Measurements from ENCODE around the gene MTFR2.

DNA sequence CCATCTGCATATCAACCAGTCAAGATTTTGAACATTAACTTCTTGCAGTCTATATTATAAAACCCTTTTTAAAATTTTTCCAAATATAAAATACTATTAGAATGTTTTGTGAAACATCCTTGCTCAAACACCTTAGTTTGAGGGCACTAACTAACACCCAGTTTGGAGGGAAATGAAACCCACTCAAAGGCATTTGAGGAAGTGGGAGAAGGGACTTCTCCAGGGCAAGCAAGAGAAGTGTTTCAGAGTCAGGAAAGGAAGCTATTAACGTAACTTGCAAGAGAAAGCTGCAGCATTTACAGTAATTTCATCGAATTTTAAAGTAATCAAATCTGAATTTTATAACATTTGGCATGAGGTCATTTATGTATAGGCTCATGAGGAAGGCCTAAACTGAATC lies 21.3 kb downstream of the MTFR2 start:
- no peak for TF ChIP-seq POLR2A (IDR thresholded peaks at IDR 0.05)
- TF ChIP-seq, protein P1, sequence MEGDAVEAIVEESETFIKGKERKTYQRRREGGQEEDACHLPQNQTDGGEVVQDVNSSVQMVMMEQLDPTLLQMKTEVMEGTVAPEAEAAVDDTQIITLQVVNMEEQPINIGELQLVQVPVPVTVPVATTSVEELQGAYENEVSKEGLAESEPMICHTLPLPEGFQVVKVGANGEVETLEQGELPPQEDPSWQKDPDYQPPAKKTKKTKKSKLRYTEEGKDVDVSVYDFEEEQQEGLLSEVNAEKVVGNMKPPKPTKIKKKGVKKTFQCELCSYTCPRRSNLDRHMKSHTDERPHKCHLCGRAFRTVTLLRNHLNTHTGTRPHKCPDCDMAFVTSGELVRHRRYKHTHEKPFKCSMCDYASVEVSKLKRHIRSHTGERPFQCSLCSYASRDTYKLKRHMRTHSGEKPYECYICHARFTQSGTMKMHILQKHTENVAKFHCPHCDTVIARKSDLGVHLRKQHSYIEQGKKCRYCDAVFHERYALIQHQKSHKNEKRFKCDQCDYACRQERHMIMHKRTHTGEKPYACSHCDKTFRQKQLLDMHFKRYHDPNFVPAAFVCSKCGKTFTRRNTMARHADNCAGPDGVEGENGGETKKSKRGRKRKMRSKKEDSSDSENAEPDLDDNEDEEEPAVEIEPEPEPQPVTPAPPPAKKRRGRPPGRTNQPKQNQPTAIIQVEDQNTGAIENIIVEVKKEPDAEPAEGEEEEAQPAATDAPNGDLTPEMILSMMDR (IDR thresholded peaks at IDR 0.05) = no peak
